Gastroesophageal sphincter (tissue), 3 donors: ENCODE results near the gene RIMBP2.

Source experiments
- CTCF ChIP-seq, 4 experiments: fragments of 200-600 bp in 2 of 4; fragments of 450-650 bp in 2 of 4; sonication (generic) in 1 of 4; IDR thresholded peaks; one replicate each; pipeline ENCODE4 v1.5.1; 2017 to 2019; ENCODE audit warnings: antibody characterized with exemption in 4 of 4, mild to moderate bottlenecking in 2 of 4, moderate library complexity in 2 of 4
- EP300 ChIP-seq: sonication (generic); formaldehyde crosslinking; IDR thresholded peaks from one replicate; pipeline ENCODE4 v1.6.1; 2017; ENCODE audit warnings: antibody characterized with exemption, mild to moderate bottlenecking

- TF ChIP-seq CTCF (IDR thresholded peaks at IDR 0.05) (no peak), EP300 (no peak)
Measured at GRCh38 chr12:130508318-130508717, 207.8 kb downstream of the RIMBP2 start.
